ENCODE data around the gene LSM3. TPM values are rescaled to one million over a fixed set of nuclear protein-coding genes. Genes with fewer than 3 reads are reported as not detected.

The LSM3 gene
- total RNA-seq, 1 experiment from 2014 or later, result 17.4 TPM

DNA sequence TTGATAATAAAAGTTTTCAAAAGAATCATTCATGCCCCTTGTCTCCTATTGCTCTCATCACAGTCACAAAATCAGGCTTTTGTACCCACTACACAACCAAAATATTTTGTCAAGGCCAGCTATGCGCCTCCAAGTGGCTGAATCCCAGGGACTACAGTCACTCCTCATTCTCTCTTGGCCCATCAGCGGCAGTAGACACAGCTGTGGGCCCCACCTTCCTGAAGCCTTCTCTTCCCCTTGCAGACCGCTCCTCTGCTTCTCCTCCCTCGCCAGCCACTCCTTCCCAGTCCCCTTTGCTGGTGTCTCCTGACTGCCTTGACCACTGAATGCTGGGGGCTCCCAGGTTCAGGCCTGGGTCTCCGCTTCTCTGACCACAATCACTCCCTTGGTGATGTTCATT, 52.1 kb downstream of the LSM3 start:
- intact Hi-C loops (cut with micrococcal nuclease), result no loop called here
- H2AFZ ChIP-seq (ENCODE audit: low read depth, low read length, poor library complexity, severe bottlenecking), result no peak overlapping the region
- H3K27me3 ChIP-seq (ENCODE audit: insufficient read depth, low read length), result no peaks in the 10 kb centered on the region
- ATAC-seq (no peak), DNase-seq (ENCODE audit: low read depth, low spot score) (no peak)
- ChIA-PET RAD21 (ENCODE audit: low non-redundant PET in 1 of 2, low total read pairs in 2 of 2, uncharacterized antibody in 2 of 2, unreplicated experiment in 2 of 2) (no interaction called here), CTCF (no interaction called here), POLR2A (no interaction called here)
- H4K20me1 ChIP-seq (ENCODE audit: insufficient read depth), result no peaks in the 10 kb centered on the region
- no peak overlapping the region for H3K27ac ChIP-seq (ENCODE audit: low read depth, low read length)
- peaks cover 4 to 5% of the 10 kb centered on the region in 2 experiments; a peak in 2 of 4 replicates for H3K9me3 ChIP-seq (ENCODE audit: control insufficient read depth in 1 of 2, insufficient read depth in 1 of 2, low read depth in 1 of 2, low read length in 2 of 2)
- no peaks in the 10 kb centered on the region for H3K79me2 ChIP-seq (ENCODE audit: insufficient read depth, low read length)
- no peaks in the 10 kb centered on the region for H3K36me3 ChIP-seq (ENCODE audit: control insufficient read depth in 1 of 2, insufficient read depth in 2 of 2, low read length in 2 of 2)
- no peaks in the 10 kb centered on the region; a peak in 1 of 4 replicates for H3K4me1 ChIP-seq (ENCODE audit: control insufficient read depth in 1 of 2, insufficient read depth in 2 of 2, low read length in 2 of 2)
- H3K9ac ChIP-seq (ENCODE audit: low read length), result no peak overlapping the region
- H3K4me3 ChIP-seq (replicated peaks in 1 of 2; ENCODE audit: low read depth in 1 of 2, low read length in 2 of 2), result no peak overlapping the region
- H3K9me2 ChIP-seq (ENCODE audit: insufficient read depth), result no peaks in the 10 kb centered on the region
- no TSS peak for BruUV-seq (replicated peaks)
- no peak for TF ChIP-seq CBX3 (IDR thresholded peaks at IDR 0.05; ENCODE audit: low read depth)
- TF ChIP-seq POLR2A (IDR thresholded peaks at IDR 0.05; ENCODE audit: borderline replicate concordance, extremely low read depth, insufficient read depth, insufficient read length), result no peak
- TF ChIP-seq FOSL1 (IDR thresholded peaks at IDR 0.05; ENCODE audit: low read depth), result no peak
- no peak for TF ChIP-seq EGR1 (IDR thresholded peaks at IDR 0.05; ENCODE audit: low read depth)
- no peak for TF ChIP-seq REST (IDR thresholded peaks at IDR 0.05; ENCODE audit: low read depth)
- no peak for TF ChIP-seq SIN3A (IDR thresholded peaks at IDR 0.05; ENCODE audit: low read depth)
- no peak for TF ChIP-seq ZFX (IDR thresholded peaks at IDR 0.05)
- TF ChIP-seq CTCF (IDR thresholded peaks at IDR 0.05 in 2 of 3, conservative IDR thresholded peaks at IDR 0.05 in 1 of 3; ENCODE audit: borderline replicate concordance in 1 of 3, insufficient read depth in 1 of 3, low read depth in 2 of 3, low read length in 2 of 3), result no peak
- no peak for TF ChIP-seq ZNF274 (IDR thresholded peaks at IDR 0.05; ENCODE audit: low read depth, low read length)
- no peak for TF ChIP-seq ZBTB33 (IDR thresholded peaks at IDR 0.05; ENCODE audit: extremely low read depth, insufficient replicate concordance, low read length)
- TF ChIP-seq ATF3 (IDR thresholded peaks at IDR 0.05), result no peak
- TF ChIP-seq YY1 (IDR thresholded peaks at IDR 0.05; ENCODE audit: extremely low read depth, insufficient replicate concordance, low read depth, low read length), result no peak
- no peak for TF ChIP-seq JUND (IDR thresholded peaks at IDR 0.05)
- no peak overlapping the region for H3K4me2 ChIP-seq (ENCODE audit: low read length)

All from HCT116 (cell line).